GM12873 (cell line): Measurements from ENCODE around the gene SPRYD4.

Experiments
- TF ChIP-seq, protein P1 (sequence below): IDR thresholded peaks from 2 replicates; pipeline ENCODE4 v1.5.1; 2012; ENCODE audit warnings: low read depth, mild to moderate bottlenecking, moderate library complexity, low read length, control low read depth; ENCODE audit not compliant: insufficient read depth; ENCODE audit errors: missing control alignments

The SPRYD4 gene

DNA sequence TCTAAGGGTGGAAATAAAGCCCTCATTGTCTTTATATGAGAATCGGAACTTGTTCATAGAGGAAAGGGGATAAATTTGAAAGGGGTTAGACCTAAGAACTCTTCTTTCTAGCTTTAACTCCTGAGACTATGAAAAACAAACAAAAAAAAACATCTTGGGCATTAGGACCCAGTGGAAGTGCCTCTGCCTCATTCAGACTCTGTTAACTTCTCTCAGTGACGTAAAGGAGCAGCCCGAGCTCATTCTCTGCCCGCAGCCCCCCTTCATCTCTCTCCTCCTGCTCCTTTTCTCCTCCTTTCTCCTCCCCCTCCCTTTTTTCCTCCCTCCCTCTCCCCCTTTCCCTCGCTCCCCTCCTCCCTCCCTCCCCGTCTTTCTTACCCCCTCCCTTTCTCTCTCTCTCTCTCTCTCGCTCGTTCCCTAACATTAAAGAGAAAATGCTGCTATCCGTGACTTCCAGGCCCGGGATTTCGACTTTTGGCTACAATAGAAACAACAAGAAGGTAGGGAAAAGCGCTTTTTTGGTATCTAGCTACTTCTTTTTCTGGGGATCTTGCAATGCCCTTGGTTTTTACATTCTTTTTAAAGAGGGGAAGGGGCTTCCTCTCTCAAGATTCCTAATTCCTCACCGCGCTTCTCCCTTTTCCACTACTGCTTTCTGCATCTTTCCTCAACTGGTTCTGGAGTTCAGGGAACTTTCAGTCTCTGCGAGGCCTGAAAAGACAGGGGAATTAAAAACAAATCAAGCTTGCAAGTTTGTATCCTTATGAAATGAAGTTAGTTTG, 53.4 kb downstream of the SPRYD4 start, which contains the start of gene RBMS2:
Gene RBMS2, plus strand, starts transcription at position 231 of the 782 bp plus-strand sequence. Its CDS starts 204 bp downstream, at position 435.
- TF ChIP-seq, protein P1, sequence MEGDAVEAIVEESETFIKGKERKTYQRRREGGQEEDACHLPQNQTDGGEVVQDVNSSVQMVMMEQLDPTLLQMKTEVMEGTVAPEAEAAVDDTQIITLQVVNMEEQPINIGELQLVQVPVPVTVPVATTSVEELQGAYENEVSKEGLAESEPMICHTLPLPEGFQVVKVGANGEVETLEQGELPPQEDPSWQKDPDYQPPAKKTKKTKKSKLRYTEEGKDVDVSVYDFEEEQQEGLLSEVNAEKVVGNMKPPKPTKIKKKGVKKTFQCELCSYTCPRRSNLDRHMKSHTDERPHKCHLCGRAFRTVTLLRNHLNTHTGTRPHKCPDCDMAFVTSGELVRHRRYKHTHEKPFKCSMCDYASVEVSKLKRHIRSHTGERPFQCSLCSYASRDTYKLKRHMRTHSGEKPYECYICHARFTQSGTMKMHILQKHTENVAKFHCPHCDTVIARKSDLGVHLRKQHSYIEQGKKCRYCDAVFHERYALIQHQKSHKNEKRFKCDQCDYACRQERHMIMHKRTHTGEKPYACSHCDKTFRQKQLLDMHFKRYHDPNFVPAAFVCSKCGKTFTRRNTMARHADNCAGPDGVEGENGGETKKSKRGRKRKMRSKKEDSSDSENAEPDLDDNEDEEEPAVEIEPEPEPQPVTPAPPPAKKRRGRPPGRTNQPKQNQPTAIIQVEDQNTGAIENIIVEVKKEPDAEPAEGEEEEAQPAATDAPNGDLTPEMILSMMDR: no peak

DNA sequence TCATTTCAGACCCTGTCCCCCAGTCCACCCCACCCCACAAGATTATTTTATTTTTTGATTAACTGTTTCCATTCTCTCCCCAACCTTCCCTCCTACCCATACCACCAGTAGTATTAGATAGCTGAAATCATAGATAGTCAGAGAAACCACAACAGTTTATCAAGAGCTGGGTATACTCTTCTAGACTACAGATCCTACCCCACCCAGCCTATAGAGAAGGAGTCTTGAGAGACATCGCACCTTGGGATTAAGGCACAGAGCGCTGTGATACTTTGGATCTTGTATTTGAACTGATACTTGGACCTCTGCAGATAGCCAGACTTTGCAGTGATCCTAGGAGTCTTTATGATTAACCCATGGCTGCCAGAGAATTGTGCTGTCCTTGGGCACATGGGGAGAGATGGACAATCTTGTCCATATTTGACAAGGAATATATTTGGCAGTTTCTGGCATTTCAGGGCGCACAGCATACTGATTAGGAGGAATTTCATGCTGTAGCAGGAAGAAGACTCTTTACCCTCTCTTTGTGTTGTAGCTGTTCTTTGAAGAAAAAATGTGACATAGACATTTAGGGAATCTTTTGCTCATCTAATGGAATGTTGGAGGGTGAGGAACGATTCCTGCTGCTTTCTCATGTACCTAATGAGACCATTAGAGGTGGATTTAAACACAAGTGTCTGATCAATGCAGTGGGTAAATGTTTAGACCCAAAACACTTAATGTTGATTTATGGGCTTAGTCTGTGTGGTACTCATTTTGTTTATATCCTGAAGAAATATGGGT, 54.2 kb downstream of the SPRYD4 start:
- TF ChIP-seq, protein P1: no peak

DNA sequence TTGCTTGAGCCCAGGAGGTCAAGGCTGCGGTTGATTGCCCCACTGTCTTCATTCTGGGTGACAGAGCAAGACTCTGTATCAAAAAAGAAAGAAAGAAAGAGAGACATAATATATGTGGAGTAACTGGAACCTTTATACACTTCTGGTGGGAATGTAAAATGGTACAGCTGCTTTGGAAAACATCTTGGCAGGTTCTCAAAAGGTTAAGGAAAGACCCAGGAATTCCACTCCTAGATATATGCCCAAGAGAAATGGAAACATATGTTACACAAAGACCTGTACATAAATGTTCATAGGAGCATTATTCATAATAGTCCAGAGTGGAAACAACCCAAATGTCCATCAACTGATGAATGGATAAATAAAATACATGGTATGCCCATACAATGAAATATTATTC, 60.5 kb downstream of the SPRYD4 start:
- TF ChIP-seq, protein P1: no peak
